Pons (tissue), 1 donor: ENCODE measurements around the gene TUBB6.

Experiments used
- DNase-seq: peaks from one replicate; pipeline ENCODE4 v3.0.0-alpha.2; 2016; ENCODE audit warnings: low spot score

TUBB6 gene

DNA sequence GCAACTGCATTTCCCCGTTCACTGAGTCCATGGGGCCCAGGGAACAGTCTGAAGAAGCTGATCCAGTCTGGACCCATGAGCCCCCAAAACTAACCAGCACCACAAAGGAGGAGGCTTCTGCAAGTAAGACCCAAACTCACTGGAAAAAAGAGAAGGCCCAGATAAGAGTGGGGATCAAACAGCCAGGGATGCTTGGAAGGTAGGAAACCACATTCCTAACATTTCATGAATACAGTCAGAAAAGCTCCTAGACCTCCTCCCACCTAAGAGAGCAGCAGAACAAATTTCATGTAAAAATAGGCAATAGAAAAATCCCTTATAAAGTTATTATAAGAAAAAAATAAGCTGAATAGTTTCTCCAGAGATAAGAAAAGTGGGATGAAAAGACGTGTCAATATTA is 30.3 kb downstream of the TUBB6 start:
- DNase-seq, result no peak

DNA sequence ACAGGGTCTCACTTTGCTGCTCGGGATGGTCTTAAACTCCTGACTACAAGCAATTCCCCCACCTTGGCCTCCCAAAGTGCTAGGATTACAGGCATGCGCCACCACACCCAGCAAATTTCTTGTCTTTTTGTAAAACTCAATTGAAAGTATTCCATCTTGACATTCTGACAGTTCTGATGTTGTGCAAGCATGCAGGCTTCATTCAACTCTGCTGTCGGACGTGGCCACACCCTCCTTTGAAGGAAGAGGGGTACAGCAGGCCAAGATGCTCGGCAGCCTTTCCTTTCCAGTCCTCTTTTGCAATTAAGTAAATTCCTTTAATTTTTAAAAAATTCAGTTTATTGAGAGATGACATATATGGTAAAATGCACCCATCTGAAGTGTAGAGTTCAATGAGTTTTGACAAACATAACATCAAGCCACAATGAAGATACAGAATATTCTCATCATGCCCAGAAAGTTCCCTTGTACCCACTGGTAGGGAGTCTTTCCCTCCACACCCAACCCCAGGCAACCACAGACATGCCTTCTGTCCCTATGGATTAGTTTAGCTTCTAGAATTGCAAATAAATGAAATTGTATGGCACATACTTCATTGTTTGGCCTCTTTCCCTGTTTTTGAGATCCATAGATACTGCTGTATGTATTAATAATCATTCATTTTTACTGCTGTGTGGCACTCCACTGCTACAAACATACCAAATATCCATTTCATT is 33.1 kb downstream of the TUBB6 start:
- DNase-seq, result no peak

DNA sequence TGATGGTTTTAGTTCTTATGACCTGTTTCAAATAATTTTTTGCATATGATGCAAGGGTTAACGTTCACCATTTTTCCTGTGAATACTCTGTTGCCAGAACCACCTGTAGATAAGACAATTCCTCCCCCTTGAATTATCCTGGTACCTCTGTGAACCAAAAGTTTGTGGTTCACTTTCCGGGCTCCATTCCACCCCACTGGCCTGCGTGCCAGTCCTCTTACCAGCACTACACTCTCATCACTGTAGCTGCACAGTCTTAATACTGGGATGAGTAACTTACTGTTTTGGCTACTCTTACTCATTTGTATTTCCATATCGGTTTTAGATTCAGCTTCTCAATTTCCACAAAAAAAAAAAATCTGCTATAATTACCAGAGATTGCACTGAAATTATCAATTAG is 34.6 kb downstream of the TUBB6 start:
- no peak for DNase-seq

DNA sequence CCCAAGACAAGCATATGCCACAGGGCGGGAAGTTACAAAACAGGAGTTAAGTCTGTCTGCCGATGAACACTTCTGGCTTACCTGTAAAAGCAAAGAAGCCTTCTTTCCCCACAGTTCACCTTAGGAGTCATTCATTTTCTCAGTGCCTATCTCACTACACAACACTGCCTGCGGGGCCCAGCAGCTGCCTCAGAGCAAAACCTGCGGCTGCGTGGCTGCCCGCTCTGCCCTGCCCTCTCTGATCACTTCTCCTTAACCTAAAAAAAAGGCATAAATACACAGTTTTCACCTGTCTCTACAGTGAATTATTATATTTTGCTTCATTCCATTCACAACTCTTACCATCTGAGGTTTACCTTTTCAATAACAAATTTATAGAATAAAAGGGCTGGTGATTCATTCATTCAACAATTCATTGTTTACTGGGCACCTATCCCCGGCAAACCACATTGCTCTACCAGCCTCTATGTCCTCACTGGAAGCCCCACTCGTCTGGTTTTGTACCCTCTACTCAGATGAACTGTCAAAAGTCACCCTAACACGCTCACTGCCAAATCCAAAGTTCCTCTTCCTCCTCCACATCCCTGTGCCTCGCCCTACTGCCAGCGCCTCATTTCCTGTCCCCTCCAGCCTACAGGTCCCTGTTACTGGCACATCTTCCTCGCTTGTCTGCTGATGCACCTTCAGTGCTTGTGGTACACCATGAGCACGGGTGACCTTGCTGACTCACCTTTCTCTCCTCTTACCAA is 37.6 kb downstream of the TUBB6 start:
- DNase-seq, result no peak

DNA sequence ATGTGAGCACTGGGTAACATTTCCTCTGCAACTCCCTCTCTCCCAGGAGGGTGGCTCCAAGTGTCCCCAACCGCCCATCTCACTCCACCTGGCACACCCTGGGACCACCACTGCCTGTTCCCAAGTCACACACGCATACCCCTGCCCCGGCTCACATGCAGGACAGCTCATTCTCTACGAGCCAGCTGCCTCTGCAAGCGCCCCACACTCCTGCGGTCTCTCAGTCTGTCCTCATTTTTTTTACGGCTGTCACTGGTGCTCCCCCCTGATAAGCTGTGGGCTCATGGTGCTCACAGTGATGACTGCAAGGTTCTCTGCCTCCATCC is 38.2 kb downstream of the TUBB6 start:
- DNase-seq, result no peak

DNA sequence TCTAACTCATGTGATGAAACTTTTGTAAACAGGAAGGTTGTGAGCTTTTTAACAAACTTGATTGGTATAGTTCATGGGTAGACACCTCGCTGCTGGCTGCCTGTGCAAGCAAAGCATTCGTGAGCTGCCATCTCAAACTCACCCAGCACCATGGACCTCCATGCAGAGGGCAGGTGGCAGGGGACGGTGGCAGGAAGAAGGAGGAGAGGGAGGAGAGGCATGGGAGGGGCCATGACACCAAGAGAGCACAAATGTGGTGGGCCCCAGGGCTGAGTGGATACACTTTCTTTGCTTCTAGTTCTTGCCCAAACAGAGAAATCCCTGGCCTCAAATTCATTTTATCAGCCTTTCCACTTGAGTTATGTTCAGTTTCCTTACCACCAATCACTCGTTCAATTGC is 39.9 kb downstream of the TUBB6 start:
- no peak for DNase-seq

DNA sequence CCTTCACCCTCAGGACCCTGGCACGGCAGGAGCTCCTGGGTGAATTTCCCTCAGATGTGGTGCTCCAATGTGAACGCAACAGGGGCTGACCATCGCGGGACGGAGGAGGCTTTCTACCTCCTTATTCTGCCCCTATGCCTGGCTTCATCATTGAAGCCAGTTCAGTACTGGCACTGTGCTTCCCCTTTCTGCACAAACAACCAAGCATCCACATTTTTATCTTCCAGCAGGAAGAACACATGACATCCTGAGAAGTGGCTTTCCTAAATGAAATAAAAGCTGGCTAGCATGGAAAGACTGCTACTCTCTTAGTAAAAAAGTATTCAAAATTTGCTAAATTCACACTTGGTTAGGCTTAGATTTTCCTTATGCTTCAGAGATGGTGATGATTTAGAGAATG is 44.1 kb downstream of the TUBB6 start:
- no peak for DNase-seq

DNA sequence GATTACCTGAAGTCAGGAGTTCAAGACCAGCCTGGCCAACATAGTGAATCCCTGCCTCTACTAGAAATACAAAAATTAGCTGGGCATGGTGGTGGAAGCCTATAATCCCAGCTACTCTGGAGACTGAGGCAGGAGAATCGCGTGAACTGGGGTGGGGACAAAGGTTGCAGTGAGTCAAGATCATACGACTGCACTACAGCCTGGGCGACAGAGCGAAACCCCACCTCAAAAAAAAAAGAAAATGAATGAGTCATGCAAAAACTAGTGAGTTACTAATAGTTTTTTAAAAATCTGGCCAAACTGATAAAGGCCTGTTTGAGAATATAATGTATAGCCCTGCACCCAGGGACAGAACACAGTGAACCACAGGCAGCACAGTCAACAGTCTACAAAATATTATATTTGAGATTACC is 51.5 kb downstream of the TUBB6 start:
- no peak for DNase-seq

DNA sequence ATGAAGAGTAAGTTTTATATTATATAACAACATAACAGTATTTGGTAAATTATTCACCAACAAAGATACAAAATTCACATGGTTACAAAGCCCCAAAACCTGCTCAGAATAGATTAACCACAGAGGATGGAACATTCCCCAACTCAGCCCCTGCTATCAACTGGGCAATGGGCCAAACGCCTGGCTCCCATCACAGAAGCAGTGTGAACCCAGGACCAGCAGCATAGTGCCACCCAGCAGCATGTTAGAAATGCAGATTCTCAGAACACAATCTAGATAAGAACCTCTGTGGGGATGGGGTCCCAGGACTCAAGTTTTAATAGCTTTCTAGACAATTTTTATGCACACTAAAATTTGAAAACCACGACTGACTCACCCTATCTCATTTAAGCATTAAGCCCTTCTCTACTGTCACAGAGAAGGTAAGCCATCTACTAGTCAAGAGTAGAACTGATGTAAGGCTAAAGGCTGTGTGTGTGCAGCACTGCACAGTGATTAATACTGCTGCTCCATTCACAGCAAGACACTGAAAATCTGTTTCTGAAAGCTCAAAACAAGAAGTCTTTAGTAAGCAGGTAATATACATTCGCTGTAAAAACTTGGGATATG is 53.8 kb downstream of the TUBB6 start:
- no peak for DNase-seq

DNA sequence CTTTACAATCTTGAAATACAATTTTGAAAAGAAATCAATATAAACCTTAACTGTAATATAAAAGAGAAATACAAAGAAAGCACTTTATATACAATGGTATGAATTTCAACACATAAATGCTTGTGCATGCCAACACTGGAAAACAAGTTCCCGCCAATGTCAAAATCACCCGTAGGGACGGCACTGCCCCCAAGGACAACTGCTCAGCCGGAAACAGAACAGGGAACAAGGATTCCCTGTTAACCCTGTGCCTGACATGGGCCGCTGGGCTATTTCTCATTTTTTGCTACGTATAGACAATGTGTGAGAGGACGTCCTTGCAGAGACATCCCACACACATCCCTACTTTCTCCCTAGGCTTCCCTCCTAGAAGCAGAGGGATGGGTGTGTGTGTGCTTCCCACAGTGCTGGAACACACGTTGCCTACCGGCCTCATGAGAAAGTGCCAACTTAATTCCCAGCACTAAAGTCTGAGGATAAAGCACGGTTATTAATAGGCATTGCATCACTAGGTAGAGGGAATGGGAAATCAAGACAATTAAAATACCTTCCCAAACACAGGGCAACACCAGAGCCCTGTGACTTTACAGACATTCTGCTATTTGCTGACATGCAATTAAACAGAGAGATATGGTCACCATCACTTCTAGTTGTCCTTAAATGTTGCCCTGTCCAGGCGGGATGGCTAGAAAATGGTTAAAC is 54.6 kb downstream of the TUBB6 start:
- DNase-seq, result no peak

DNA sequence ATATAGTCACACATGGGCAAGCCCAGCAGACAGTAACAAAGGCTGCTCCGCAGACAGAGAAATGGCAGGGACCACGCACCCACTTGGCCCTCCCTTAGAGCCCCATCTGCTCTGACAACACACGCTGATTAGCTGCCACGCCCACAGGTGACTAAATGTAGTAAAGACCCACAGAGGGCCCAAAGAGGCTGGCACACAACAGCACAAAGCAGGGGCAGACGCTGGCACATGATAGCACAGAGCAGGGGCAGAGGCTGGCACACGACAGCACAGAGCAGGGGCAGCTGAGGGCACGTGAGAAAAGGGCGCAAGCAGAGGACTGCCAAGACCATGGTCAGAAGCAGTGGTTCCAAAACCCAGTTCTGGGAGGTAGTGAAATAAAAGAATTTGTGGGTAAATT is 58.3 kb downstream of the TUBB6 start:
- DNase-seq, result peak; percentile 22

DNA sequence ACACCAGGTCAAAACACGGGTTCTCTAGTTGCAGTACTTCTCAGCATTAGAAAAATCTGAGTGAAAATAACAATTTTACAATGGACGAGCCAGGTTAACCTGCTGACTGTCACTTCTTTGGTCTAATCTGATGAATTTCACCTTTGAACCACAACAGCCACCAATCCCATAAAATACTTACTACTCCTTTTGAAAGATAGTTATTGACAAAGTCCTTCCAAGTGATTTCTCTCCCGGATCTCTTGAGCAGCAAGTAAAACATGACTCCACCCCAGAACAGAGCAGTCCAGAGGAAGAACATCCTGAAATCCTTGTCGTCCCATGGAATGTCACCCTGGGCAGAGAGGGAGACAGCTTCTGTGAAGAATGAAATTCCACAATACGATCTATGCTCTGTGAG is 58.7 kb downstream of the TUBB6 start:
- DNase-seq, result no peak

DNA sequence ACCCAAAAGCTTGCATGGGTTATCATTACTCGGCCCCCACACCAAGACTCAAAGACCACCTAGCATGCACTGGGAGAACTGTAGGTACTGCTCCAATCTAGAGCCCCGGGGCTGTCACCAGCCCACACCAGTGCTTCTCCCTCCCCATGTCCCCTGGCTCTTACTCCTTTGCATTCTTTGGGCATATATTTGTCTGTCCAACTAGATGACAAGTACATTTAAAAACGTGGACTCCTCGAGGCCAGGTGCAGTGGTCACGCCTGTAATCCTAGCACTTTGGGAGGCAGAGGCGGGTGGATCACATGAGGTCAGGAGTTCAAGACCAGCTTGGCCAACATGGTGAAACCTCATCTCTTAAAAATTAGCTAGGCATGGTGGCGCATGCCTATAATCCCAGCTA is 61.2 kb downstream of the TUBB6 start:
- DNase-seq, result no peak

DNA sequence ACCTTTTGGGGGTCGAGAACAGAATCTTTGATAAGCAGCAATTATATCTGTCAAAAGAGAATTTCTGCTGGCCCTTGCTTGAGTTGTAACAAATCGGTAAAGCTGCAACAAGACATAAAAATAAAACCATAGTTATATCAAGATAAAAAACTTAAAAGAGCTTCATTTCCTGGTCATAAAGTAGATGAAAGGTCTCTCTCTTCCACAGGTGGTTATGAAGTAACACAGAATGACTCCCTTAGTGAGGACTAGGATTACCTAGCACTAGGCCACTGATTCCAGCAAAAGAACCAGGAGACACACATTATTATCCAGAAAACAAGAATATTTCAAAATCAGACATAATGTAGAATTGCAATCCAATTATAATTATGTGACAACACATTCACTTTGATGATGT is 63.5 kb downstream of the TUBB6 start:
- DNase-seq, result no peak

DNA sequence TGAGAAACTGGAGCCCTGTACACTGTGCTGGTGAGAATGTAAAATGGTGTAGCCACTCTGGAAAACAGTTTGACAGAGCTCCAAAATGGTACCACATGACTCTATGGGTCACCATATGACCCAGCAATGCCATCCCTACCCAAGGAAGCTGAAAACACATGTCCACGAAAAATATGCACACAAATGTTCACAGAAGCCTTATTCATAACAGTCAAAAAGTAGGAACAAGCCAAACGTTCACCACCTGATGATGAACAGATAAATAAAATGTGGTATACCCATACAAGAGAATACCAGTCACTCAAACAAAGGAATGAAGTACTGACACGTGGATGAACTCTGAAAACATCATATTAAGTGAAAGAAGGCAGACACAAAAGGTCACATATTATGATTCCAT is 64.4 kb downstream of the TUBB6 start:
- no peak for DNase-seq

DNA sequence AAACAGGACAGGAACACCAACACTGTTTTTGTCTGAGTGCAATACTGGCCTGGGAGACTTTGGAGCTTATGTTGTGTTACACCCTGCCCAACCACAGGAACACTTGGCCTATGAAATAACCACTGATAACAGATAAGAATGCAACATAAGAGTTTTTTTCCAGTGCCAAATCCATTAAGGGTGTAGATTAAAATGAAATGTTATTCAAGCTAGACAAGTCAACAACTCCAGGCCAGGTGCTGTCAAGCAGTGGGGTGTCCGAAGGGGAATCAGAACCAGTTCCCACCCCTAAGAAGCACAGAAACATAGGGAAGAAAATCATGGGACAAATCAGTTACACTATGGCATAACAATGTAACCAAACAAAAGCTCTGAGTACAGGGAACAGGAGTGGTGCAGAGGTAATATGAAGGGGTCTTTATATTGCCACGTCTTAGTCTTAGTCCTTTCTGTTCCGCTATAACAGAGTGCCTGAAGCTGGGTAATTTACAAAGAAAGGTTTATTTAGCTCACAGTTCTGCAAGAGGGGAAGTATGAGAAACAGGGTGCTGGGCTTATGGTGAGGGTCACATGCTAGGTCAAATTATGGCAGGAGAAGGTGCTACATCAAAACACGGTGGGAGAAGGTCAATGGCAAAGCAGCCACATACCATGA is 65.2 kb downstream of the TUBB6 start:
- DNase-seq, result no peak

DNA sequence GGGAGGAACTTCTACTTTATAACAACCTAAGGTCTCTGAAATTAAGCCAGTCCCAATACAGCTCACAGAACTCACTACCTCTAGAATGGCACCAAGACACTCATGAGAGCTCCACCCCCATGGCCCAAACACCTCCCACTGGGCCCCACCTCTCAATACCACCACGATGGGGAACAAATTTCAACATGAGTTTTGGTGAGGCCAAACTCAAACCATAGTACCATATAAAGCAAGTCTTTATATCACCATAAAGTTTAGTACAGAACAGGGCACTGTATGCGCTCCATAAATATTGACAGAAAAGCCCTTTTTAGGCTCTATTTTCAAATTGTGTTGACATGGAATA is 65.7 kb downstream of the TUBB6 start:
- no peak for DNase-seq

DNA sequence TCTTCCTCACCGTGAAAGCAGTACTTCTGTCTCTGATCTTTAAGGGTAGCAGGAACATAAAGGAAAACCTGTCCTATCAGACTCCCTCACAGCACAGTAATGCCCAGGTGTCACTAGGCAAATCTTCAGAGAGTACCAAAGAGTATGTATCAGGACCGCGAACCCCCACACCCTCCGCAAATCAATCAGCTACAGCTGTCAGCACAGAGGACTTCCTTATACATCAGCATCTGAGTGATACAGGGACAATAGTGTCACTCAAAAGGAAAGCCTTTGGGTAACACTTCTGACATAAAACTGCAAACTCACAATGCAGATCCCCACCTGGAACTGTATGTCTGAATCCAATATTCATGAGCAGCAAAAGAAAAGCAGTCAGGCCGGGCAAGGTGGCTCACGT is 66.4 kb downstream of the TUBB6 start:
- no peak for DNase-seq
